Stimulated activated CD8-positive, alpha-beta memory T cell treated with anti-CD3 and anti-CD28 coated beads, Interleukin-4, amount 100 ng/mL, for 48 hours (primary cell): ENCODE results near the gene RAB24.
A peak's percentile ranks its signal among the peaks of the same experiment; 100 is the strongest.
"Not testable (repeated sequence)": the region's sequence is repeated elsewhere in the genome, so short reads cannot be mapped to it uniquely, and the experiment has no call there.

Experiments
- DNase-seq: peaks from one replicate; pipeline ENCODE4 v3.0.0-alpha.2; 2020

Gene RAB24

GRCh38 chr5:177303121-177303924 is at the start of gene RAB24, which contains the start of gene PRELID1:
Gene RAB24, minus strand, starts transcription at chr5:177303719. Its CDS starts 431 bp downstream, at chr5:177303288.
Gene PRELID1, plus strand, starts transcription at chr5:177303799. Its CDS starts 187 bp downstream, at chr5:177303986.
- DNase-seq, result peak; percentile 95

GRCh38 chr5:177353093-177353492 is 49.6 kb upstream of the RAB24 start:
- no peak for DNase-seq

- DNase-seq, result peak; percentile 91
Observed at GRCh38 chr5:177351392-177352329, 48.1 kb upstream of the RAB24 start, which contains the start of gene LMAN2. Gene LMAN2, minus strand, starts transcription at chr5:177351668. Its CDS starts 21 bp downstream, at chr5:177351647.

GRCh38 chr5:177350776-177351391 is 47.4 kb upstream of the RAB24 start:
- DNase-seq, result no peak

- DNase-seq, result no peak
Observed at GRCh38 chr5:177349762-177350161, 46.2 kb upstream of the RAB24 start.

- DNase-seq, result no peak
Observed at GRCh38 chr5:177349362-177349647, 45.8 kb upstream of the RAB24 start.

GRCh38 chr5:177347699-177348098 is 44.2 kb upstream of the RAB24 start:
- DNase-seq, result no peak

- no peak for DNase-seq
Observed at GRCh38 chr5:177346820-177347219, 43.3 kb upstream of the RAB24 start.

- DNase-seq, result no peak
Observed at GRCh38 chr5:177344891-177345290, 41.4 kb upstream of the RAB24 start.

- DNase-seq, result no peak
Observed at GRCh38 chr5:177343777-177344176, 40.3 kb upstream of the RAB24 start.

GRCh38 chr5:177343000-177343399 is 39.5 kb upstream of the RAB24 start:
- DNase-seq, result not testable (repeated sequence)

- DNase-seq, result no peak
Observed at GRCh38 chr5:177339107-177339638, 35.7 kb upstream of the RAB24 start.

GRCh38 chr5:177338251-177339106 is 35.0 kb upstream of the RAB24 start:
- no peak for DNase-seq

- no peak for DNase-seq
Observed at GRCh38 chr5:177336603-177337494, 33.3 kb upstream of the RAB24 start.

GRCh38 chr5:177336112-177336511 is 32.6 kb upstream of the RAB24 start:
- DNase-seq, result peak; percentile 53

GRCh38 chr5:177335701-177336065 is 32.2 kb upstream of the RAB24 start:
- no peak for DNase-seq

GRCh38 chr5:177334781-177335700 is 31.5 kb upstream of the RAB24 start:
- no peak for DNase-seq

GRCh38 chr5:177334155-177334551 is 30.6 kb upstream of the RAB24 start:
- DNase-seq, result no peak

GRCh38 chr5:177333420-177334154 is 30.1 kb upstream of the RAB24 start:
- no peak for DNase-seq
